SH-SY5Y (cell line): ENCODE results near the gene PROM2.

Experiments
- GATA2 ChIP-seq: IDR thresholded peaks from 2 replicates; pipeline ENCODE4 v1.6.1; 2011; ENCODE audit warnings: mild to moderate bottlenecking, low read depth, low read length
- GATA3 ChIP-seq: IDR thresholded peaks from 2 replicates; pipeline ENCODE4 v1.6.1; 2011; ENCODE audit warnings: low read depth, mild to moderate bottlenecking, low read length, moderate library complexity

GRCh38 chr2:95330794-95331338 is 56.6 kb downstream of the PROM2 start:
- no peak for TF ChIP-seq GATA2
- TF ChIP-seq GATA3 = no peak
